ENCODE measurements around the gene SULT1A1.

GRCh38 chr16:28562199-28562598 lies 47.6 kb downstream of the SULT1A1 start:
- TF ChIP-seq, protein P1, sequence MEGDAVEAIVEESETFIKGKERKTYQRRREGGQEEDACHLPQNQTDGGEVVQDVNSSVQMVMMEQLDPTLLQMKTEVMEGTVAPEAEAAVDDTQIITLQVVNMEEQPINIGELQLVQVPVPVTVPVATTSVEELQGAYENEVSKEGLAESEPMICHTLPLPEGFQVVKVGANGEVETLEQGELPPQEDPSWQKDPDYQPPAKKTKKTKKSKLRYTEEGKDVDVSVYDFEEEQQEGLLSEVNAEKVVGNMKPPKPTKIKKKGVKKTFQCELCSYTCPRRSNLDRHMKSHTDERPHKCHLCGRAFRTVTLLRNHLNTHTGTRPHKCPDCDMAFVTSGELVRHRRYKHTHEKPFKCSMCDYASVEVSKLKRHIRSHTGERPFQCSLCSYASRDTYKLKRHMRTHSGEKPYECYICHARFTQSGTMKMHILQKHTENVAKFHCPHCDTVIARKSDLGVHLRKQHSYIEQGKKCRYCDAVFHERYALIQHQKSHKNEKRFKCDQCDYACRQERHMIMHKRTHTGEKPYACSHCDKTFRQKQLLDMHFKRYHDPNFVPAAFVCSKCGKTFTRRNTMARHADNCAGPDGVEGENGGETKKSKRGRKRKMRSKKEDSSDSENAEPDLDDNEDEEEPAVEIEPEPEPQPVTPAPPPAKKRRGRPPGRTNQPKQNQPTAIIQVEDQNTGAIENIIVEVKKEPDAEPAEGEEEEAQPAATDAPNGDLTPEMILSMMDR (IDR thresholded peaks at IDR 0.05; ENCODE audit: poor library complexity) = no peak
- TF ChIP-seq EZH2 (IDR thresholded peaks at IDR 0.05; ENCODE audit: borderline replicate concordance) = no peak

All from hepatocyte (in vitro differentiated cells).